Frontal cortex (tissue), 4 donors: Measurements from ENCODE around the gene C2CD2. TPM values are rescaled to one million over a fixed set of nuclear protein-coding genes. Genes with fewer than 3 reads are reported as not detected.
A peak's percentile ranks its signal among the peaks of the same experiment; 100 is the strongest.
"Not testable (repeated sequence)": the region's sequence is repeated elsewhere in the genome, so short reads cannot be mapped to it uniquely, and the experiment has no call there.

Experiments used
- DNase-seq, 2 donors: peaks; one replicate each; pipeline ENCODE4 v3.0.0; 2012; ENCODE audit warnings: low spot score in 2 of 2
- FAIRE-seq: peaks from 2 replicates; lab custom pipeline; 2012; peaks lifted over from hg19 to GRCh38; lab: Jason Lieb, UNC
- total RNA-seq: library from RNA; depleted of rRNA; stranded (reverse); fragments of >200 nt; gene quantifications from one replicate; pipeline ENCODE4 v1.2.3, GENCODE V29; 2014
- donor health status: control.
- donor health status: control.
- donor health status: control.

C2CD2 gene
- 9.4 TPM for total RNA-seq

GRCh38 chr21:41953831-41954653, at the start of gene C2CD2:
Gene C2CD2 (minus strand): TSS chr21:41954018. CDS start chr21:41953648, 370 bp downstream.
- FAIRE-seq (no peak), DNase-seq (peak; percentile 89 to 92)

GRCh38 chr21:42003051-42003461, 49.2 kb upstream of the C2CD2 start:
- FAIRE-seq (no peak), DNase-seq (no peak)

GRCh38 chr21:42002421-42002958, 48.7 kb upstream of the C2CD2 start:
- FAIRE-seq: no peak
- no peak for DNase-seq

- no peak for DNase-seq
Measured at GRCh38 chr21:42001781-42002180, 48.0 kb upstream of the C2CD2 start.

GRCh38 chr21:42000908-42001307, 47.1 kb upstream of the C2CD2 start:
- no peak for FAIRE-seq
- no peak for DNase-seq

More at GRCh38 chr21:42001781-42002180, 48.0 kb upstream of the C2CD2 start:
- FAIRE-seq: no peak

- DNase-seq (no peak), FAIRE-seq (no peak)
Measured at GRCh38 chr21:41997657-41998056, 43.8 kb upstream of the C2CD2 start.

GRCh38 chr21:41995577-41995976, 41.8 kb upstream of the C2CD2 start:
- DNase-seq (no peak), FAIRE-seq (no peak)

GRCh38 chr21:41994613-41995012, 40.8 kb upstream of the C2CD2 start:
- not testable (repeated sequence) for FAIRE-seq, DNase-seq

GRCh38 chr21:41993744-41994143, 39.9 kb upstream of the C2CD2 start:
- DNase-seq: no peak
- no peak for FAIRE-seq

- DNase-seq (no peak), FAIRE-seq (no peak)
Measured at GRCh38 chr21:41992576-41992975, 38.8 kb upstream of the C2CD2 start.

GRCh38 chr21:41991659-41992058, 37.8 kb upstream of the C2CD2 start:
- DNase-seq (no peak), FAIRE-seq (no peak)

- DNase-seq: no peak
- no peak for FAIRE-seq
Measured at GRCh38 chr21:41989698-41990097, 35.9 kb upstream of the C2CD2 start.

- FAIRE-seq: no peak
- DNase-seq: no peak
Measured at GRCh38 chr21:41987310-41987709, 33.5 kb upstream of the C2CD2 start.

GRCh38 chr21:41985662-41986416, 32.0 kb upstream of the C2CD2 start:
- no peak for DNase-seq
- no peak for FAIRE-seq

GRCh38 chr21:41983229-41983628, 29.4 kb upstream of the C2CD2 start:
- DNase-seq (no peak), FAIRE-seq (no peak)

GRCh38 chr21:41980561-41980960, 26.7 kb upstream of the C2CD2 start:
- DNase-seq: no peak

GRCh38 chr21:41979751-41980369, 26.0 kb upstream of the C2CD2 start:
- DNase-seq: no peak
- FAIRE-seq: no peak

More at GRCh38 chr21:41980561-41980960, 26.7 kb upstream of the C2CD2 start:
- FAIRE-seq: no peak

GRCh38 chr21:41979335-41979734, 25.5 kb upstream of the C2CD2 start:
- DNase-seq (no peak), FAIRE-seq (no peak)

- FAIRE-seq (no peak), DNase-seq (no peak)
Measured at GRCh38 chr21:41977034-41977950, 23.5 kb upstream of the C2CD2 start.
